RWPE2 (cell line): ENCODE results near the gene TRNAU1AP.
"Not testable (repeated sequence)": the region's sequence is repeated elsewhere in the genome, so short reads cannot be mapped to it uniquely, and the experiment has no call there.

ENCODE experiments used
- ATAC-seq: fragments of 200-7000 bp; cut with Tn5 transposase; 3 replicates; pipeline ENCODE4 v1.9.1; 2021; ENCODE audit warnings: low read depth
- DNase-seq: peaks from one replicate; pipeline ENCODE4 v3.0.0-alpha.2; 2020; ENCODE audit warnings: low spot score
- H3K27ac ChIP-seq: fragments of 450-650 bp; 2 replicates; pipeline ENCODE4 v1.5.1; 2017; ENCODE audit warnings: mild to moderate bottlenecking; ENCODE audit not compliant: poor library complexity, severe bottlenecking
- H3K27me3 ChIP-seq: fragments of 250-450 bp; sonication (Bioruptor Pico); 2 replicates; pipeline ENCODE4 v1.5.1; 2021; ENCODE audit warnings: mild to moderate bottlenecking, moderate library complexity; ENCODE audit not compliant: insufficient read depth, poor library complexity, severe bottlenecking
- H3K36me3 ChIP-seq: fragments of 250-450 bp; sonication (Bioruptor Pico); 2 replicates; pipeline ENCODE4 v1.5.1; 2020; ENCODE audit warnings: low read depth, mild to moderate bottlenecking, moderate library complexity
- H3K4me1 ChIP-seq: fragments of 250-450 bp; sonication (Bioruptor Pico); 2 replicates; pipeline ENCODE4 v1.5.1; 2021; ENCODE audit warnings: mild to moderate bottlenecking, moderate library complexity; ENCODE audit not compliant: insufficient read depth, poor library complexity, severe bottlenecking
- H3K4me3 ChIP-seq: fragments of 250-450 bp; sonication (Bioruptor Pico); 2 replicates; pipeline ENCODE4 v1.5.1; 2021; ENCODE audit warnings: mild to moderate bottlenecking, moderate library complexity; ENCODE audit not compliant: severe bottlenecking
- H3K9me3 ChIP-seq: fragments of 250-450 bp; sonication (Bioruptor Pico); 2 replicates; pipeline ENCODE4 v1.5.1; 2021; ENCODE audit warnings: mild to moderate bottlenecking, moderate library complexity; ENCODE audit not compliant: severe bottlenecking
- CTCF ChIP-seq: fragments of 450-650 bp; IDR thresholded peaks from one replicate; pipeline ENCODE4 v1.5.1; 2017; ENCODE audit warnings: mild to moderate bottlenecking, moderate library complexity; ENCODE audit not compliant: poor library complexity, severe bottlenecking

TRNAU1AP gene

GRCh38 chr1:28591708-28592320 is 38.9 kb downstream of the TRNAU1AP start, which contains the start of gene RAB42:
Gene RAB42, plus strand, starts transcription at chr1:28592265. Its CDS starts 247 bp downstream, at chr1:28592512.
- Histone ChIP-seq H3K9me3 (no peaks in the 10 kb centered on the region), H3K36me3 (no peaks in the 10 kb centered on the region), H3K27ac (no peak within 1 kb of the TSS), H3K4me1 (no peaks in the 10 kb centered on the region), H3K4me3 (peak within 1 kb of the TSS; percentile 42), H3K27me3 (no peaks in the 10 kb centered on the region)
- DNase-seq (no peak), ATAC-seq (peak; percentile 32; the same call in 2 of the 3 replicates)
- TF ChIP-seq CTCF, result no peak

GRCh38 chr1:28592321-28593071 is 39.6 kb downstream of the TRNAU1AP start:
- Histone ChIP-seq H3K4me1 (no peaks in the 10 kb centered on the region), H3K27ac (no peak overlapping the region), H3K9me3 (no peaks in the 10 kb centered on the region), H3K36me3 (no peaks in the 10 kb centered on the region), H3K4me3 (peak overlapping the region; percentile 42), H3K27me3 (no peaks in the 10 kb centered on the region)
- TF ChIP-seq CTCF, result no peak
- no peak for DNase-seq
- ATAC-seq, result peak; percentile 39

DNA sequence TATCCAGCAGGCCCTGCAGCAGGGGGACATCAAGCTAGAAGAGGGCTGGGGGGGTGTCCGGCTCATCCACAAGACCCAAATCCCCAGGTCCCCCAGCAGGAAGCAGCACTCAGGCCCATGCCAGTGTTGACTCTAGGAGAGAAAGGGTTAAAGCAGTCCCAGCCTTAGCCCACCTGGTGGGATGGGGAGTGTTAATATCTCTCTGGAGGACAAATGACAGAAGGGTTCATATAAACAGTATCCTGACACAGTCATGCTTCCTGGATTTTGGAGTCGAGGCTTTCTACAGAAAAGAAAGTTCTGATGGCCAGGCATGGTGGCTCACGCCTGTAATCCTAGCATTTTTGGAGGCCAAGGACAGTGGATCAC is 41.1 kb downstream of the TRNAU1AP start:
- not testable (repeated sequence) for H3K4me3 ChIP-seq, H3K27ac ChIP-seq, DNase-seq, H3K4me1 ChIP-seq, H3K36me3 ChIP-seq, ATAC-seq, H3K27me3 ChIP-seq, H3K9me3 ChIP-seq

GRCh38 chr1:28594686-28595411 is 42.0 kb downstream of the TRNAU1AP start:
- H3K9me3 ChIP-seq, H3K4me1 ChIP-seq, H3K27ac ChIP-seq, H3K36me3 ChIP-seq, H3K27me3 ChIP-seq, H3K4me3 ChIP-seq: not testable (repeated sequence)
- DNase-seq (peak; percentile 73), ATAC-seq (peak; percentile 46)

- TF ChIP-seq CTCF, result no peak
- no peak for DNase-seq
- H3K27ac ChIP-seq, result no peak overlapping the region
- no peak for ATAC-seq
- H3K27me3 ChIP-seq, result no peaks in the 10 kb centered on the region
- no peak overlapping the region for H3K4me3 ChIP-seq
- peaks cover 3% of the 10 kb centered on the region for H3K4me1 ChIP-seq
- H3K36me3 ChIP-seq, result no peaks in the 10 kb centered on the region
- H3K9me3 ChIP-seq, result no peaks in the 10 kb centered on the region
Measured at GRCh38 chr1:28595412-28596191, 42.7 kb downstream of the TRNAU1AP start.

- not testable (repeated sequence) for H3K4me3 ChIP-seq, H3K9me3 ChIP-seq, H3K36me3 ChIP-seq, H3K27me3 ChIP-seq, H3K4me1 ChIP-seq, ATAC-seq, DNase-seq, H3K27ac ChIP-seq
Measured at GRCh38 chr1:28596276-28596675, 43.4 kb downstream of the TRNAU1AP start.
